WERI-Rb-1 (cell line): ENCODE results near the gene SPATA31E1.
"Not testable (repeated sequence)": the region's sequence is repeated elsewhere in the genome, so short reads cannot be mapped to it uniquely, and the experiment has no call there.

Experiments
- DNase-seq: peaks from one replicate; pipeline ENCODE4 v3.0.0-alpha.2; 2020
- H3K27ac ChIP-seq: fragments of 250-450 bp; sonication (Bioruptor Pico); 2 replicates; pipeline ENCODE4 v1.5.1; 2020; ENCODE audit warnings: mild to moderate bottlenecking, moderate library complexity
- H3K27me3 ChIP-seq: fragments of 250-450 bp; sonication (Bioruptor Pico); 2 replicates; pipeline ENCODE4 v1.5.1; 2021; ENCODE audit warnings: mild to moderate bottlenecking, low read depth, moderate library complexity; ENCODE audit not compliant: insufficient read depth, severe bottlenecking
- H3K36me3 ChIP-seq: fragments of 250-450 bp; sonication (Bioruptor Pico); 2 replicates; pipeline ENCODE4 v1.5.1; 2020; ENCODE audit warnings: mild to moderate bottlenecking, moderate library complexity
- H3K4me3 ChIP-seq: 2 replicates; pipeline ENCODE4 v1.5.1; 2011; ENCODE audit warnings: low read depth, mild to moderate bottlenecking, control low read depth, low read length
- H3K9me3 ChIP-seq: fragments of 250-450 bp; sonication (Bioruptor Pico); 2 replicates; pipeline ENCODE4 v1.5.1; 2021; ENCODE audit warnings: mild to moderate bottlenecking, moderate library complexity; ENCODE audit not compliant: severe bottlenecking
- TF ChIP-seq, protein P1 (sequence below): IDR thresholded peaks from 2 replicates; pipeline ENCODE4 v1.5.1; 2011; ENCODE audit warnings: low read depth, mild to moderate bottlenecking, control low read depth, inconsistent platforms, low read length

Gene SPATA31E1

DNA sequence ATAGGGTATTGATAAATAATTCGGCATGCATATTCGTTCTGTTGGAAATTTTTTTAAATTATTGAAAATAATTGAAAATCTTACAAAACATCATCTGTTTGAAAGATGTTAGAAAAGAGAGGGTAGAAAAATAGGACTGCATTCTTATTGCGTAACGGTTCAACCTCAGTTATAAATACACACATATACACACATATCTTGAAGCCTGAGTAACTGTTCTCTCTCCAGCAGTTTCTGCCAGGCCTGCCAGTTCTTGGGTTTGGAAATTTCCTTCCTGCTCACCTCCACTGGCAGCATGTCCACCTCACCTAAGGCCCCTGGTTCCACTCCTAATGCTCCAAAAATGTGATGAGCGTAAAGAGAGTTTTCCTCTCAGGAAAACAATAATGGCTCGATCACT is 9.1 kb downstream of the SPATA31E1 start:
- TF ChIP-seq, protein P1, sequence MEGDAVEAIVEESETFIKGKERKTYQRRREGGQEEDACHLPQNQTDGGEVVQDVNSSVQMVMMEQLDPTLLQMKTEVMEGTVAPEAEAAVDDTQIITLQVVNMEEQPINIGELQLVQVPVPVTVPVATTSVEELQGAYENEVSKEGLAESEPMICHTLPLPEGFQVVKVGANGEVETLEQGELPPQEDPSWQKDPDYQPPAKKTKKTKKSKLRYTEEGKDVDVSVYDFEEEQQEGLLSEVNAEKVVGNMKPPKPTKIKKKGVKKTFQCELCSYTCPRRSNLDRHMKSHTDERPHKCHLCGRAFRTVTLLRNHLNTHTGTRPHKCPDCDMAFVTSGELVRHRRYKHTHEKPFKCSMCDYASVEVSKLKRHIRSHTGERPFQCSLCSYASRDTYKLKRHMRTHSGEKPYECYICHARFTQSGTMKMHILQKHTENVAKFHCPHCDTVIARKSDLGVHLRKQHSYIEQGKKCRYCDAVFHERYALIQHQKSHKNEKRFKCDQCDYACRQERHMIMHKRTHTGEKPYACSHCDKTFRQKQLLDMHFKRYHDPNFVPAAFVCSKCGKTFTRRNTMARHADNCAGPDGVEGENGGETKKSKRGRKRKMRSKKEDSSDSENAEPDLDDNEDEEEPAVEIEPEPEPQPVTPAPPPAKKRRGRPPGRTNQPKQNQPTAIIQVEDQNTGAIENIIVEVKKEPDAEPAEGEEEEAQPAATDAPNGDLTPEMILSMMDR: no peak
- Histone ChIP-seq H3K9me3 (no peaks in the 10 kb centered on the region), H3K4me3 (no peak overlapping the region), H3K27ac (no peak overlapping the region), H3K27me3 (no peaks in the 10 kb centered on the region), H3K36me3 (no peaks in the 10 kb centered on the region)
- no peak for DNase-seq

DNA sequence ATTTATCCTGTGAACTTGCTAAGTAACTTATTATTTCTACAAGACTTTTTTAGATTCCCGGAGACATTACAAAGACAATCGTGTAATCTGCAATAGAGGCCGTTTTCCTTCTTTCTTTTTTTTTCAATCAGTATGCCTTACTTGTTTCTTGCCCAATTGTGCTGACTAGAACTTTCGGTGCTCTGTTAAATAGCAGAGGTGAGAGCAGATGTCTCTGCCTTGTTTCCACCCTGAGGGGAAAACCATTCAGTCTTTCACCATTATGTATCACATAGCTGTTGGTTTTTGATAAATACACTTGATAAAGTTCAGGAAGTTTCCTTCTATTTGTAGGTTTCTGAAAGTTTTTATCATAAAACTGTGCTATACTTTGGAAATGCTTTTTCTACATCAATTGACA is 10.3 kb downstream of the SPATA31E1 start:
- no peak for DNase-seq
- TF ChIP-seq, protein P1: no peak
- Histone ChIP-seq H3K36me3 (no peaks in the 10 kb centered on the region), H3K27ac (no peak overlapping the region), H3K27me3 (no peaks in the 10 kb centered on the region), H3K9me3 (no peaks in the 10 kb centered on the region), H3K4me3 (no peak overlapping the region)

DNA sequence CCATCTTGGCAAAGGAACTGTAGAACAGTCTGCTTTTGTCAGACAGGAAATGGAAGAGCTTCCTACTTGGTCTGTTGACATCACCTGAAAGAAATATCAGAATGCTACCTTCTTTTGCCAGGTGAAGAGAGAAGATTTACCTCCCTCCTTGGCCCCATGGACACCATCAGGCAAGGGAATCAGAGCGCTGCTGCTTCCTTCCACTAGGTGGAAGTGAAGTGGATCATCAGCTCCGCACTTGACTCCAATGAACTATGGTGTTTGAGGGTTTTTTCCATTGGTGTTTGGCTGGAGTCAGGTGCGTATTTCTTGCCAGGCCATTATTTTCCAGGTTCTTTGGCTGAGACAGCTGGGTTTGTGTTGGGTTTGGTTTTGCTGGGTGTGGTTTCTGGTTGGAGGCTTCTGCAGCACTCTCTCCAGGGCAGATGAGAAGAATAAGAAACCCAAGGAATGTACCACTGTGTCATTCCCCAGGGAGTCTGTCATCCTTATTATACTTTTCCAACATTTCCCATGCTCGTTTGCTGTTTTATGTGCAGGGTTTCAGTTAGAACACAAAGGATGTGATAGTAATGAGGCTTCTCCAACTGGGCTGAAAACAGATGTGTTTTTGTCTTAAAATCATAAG is 12.4 kb downstream of the SPATA31E1 start:
- no peaks in the 10 kb centered on the region for H3K27me3 ChIP-seq
- no peak overlapping the region for H3K4me3 ChIP-seq
- no peak for DNase-seq
- no peaks in the 10 kb centered on the region for H3K9me3 ChIP-seq
- H3K27ac ChIP-seq: no peak overlapping the region
- no peaks in the 10 kb centered on the region for H3K36me3 ChIP-seq
- TF ChIP-seq, protein P1: peak; percentile 39

DNA sequence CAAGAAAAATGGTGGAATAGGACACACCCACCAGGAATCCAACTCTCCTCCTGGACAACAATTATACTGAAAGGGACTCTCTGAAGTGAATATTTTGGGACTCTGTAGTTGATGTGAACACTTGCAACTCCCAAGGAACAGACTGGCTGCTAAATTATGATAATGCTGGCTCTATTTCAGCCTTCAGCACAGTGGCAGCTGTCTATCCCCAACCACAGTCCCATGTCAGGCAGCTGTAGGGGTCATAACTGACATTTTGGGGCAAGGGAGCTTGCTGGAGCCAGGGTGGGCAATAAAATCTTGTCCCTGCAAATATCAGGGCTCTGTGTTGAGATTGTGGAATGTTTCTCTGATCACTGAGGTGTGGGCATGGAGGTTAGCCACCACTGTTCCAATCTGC is 14.2 kb downstream of the SPATA31E1 start:
- no peaks in the 10 kb centered on the region for H3K9me3 ChIP-seq
- no peak overlapping the region for H3K27ac ChIP-seq
- TF ChIP-seq, protein P1: no peak

DNA sequence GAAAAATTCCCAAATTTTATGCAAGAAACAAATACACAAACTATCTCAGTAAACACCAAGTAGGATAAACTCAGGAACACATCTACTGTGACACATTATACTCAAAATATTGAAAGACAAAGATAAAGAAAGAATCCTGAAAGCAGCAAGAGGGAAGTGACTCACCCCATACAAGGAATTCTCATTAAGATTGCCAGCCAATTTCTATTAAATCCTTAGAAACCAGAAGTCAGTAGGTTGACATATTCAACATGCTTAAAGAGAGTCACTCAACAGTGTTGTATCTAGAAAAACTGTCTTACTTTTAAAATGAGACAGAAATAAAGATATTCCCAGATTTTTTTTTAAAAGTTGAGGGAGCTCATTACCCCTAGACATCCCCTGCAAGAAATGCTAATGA is 15.5 kb downstream of the SPATA31E1 start:
- no peak overlapping the region for H3K27ac ChIP-seq
- H3K4me3 ChIP-seq: no peak overlapping the region
- no peaks in the 10 kb centered on the region for H3K36me3 ChIP-seq
- TF ChIP-seq, protein P1: no peak
- DNase-seq: no peak
- H3K27me3 ChIP-seq: no peaks in the 10 kb centered on the region
- H3K9me3 ChIP-seq: peaks cover 7% of the 10 kb centered on the region

More for the DNA sequence above, 14.2 kb downstream of the SPATA31E1 start:
- no peak for DNase-seq
- Histone ChIP-seq H3K27me3 (no peaks in the 10 kb centered on the region), H3K4me3 (no peak overlapping the region), H3K36me3 (no peaks in the 10 kb centered on the region)

DNA sequence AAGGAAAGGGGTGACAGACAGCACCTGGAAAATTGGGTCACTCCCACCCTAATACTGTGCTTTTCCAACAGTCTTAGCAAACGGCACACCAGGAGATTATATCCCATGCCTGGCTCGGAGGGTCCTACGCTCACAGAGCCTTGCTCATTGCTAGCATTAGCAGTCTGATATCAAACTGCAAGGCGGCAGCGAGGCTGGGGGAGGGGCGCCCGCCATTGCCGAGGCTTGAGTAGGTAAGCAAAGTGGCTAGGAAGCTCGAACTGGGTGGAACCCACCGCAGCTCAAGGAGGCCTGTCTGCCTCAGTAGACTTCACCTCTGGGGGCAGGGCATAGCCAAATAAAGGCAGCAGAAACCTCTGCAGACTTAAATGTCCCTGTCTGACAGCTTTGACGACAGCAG is 19.7 kb downstream of the SPATA31E1 start:
- H3K9me3 ChIP-seq: peaks cover 10% of the 10 kb centered on the region

More for the DNA sequence above, 19.7 kb downstream of the SPATA31E1 start:
- H3K4me3 ChIP-seq, DNase-seq, H3K27ac ChIP-seq, H3K27me3 ChIP-seq, H3K36me3 ChIP-seq: not testable (repeated sequence)
